Stimulated activated effector memory CD8-positive, alpha-beta T cell treated with anti-CD3 and anti-CD28 coated beads, Interleukin-12 subunit alpha, Interleukin-12 subunit beta, amount 100 ng/mL, for 72 hours (primary cell): ENCODE data around the gene C4orf33.
"Not testable (repeated sequence)": the region's sequence is repeated elsewhere in the genome, so short reads cannot be mapped to it uniquely, and the experiment has no call there.

Experiments used
- ATAC-seq: fragments of 150-1000 bp; cut with Tn5 transposase; 2 replicates; pipeline ENCODE4 v1.10.0; 2021
- DNase-seq, 2 donors: peaks; one replicate each; pipeline ENCODE4 v3.0.0; 2021 to 2022; ENCODE audit warnings: low spot score in 2 of 2
- H3K27ac Mint-ChIP-seq: one replicate; pipeline ENCODE4 v1.8.0; 2022; ENCODE audit warnings: mild to moderate bottlenecking, mixed read lengths
- H3K36me3 Mint-ChIP-seq: one replicate; pipeline ENCODE4 v1.8.0; 2022; ENCODE audit warnings: mild to moderate bottlenecking, mixed read lengths
- H3K4me1 Mint-ChIP-seq: one replicate; pipeline ENCODE4 v1.8.0; 2022; ENCODE audit warnings: mixed read lengths
- H3K4me3 Mint-ChIP-seq: one replicate; pipeline ENCODE4 v1.8.0; 2022; ENCODE audit warnings: mild to moderate bottlenecking, mixed read lengths
- H3K9me3 Mint-ChIP-seq: one replicate; pipeline ENCODE4 v1.8.0; 2022; ENCODE audit warnings: mixed read lengths

The C4orf33 gene

GRCh38 chr4:129095811-129096454 lies at the start of gene C4orf33:
TSS of gene C4orf33 (plus strand) at chr4:129096152. CDS start at chr4:129102611, 6,459 bp downstream.
- DNase-seq (peak; percentile 40 to 77), ATAC-seq (peak; percentile 63)
- Mint-ChIP-seq H3K4me3 (no peak within 1 kb of the TSS), H3K36me3 (no peaks in the 10 kb centered on the region), H3K9me3 (no peaks in the 10 kb centered on the region), H3K4me1 (peaks cover 21% of the 10 kb centered on the region), H3K27ac (peak within 1 kb of the TSS; percentile 75)

GRCh38 chr4:129059028-129059427 lies 36.9 kb upstream of the C4orf33 start:
- H3K36me3 Mint-ChIP-seq, result no peaks in the 10 kb centered on the region
- H3K4me1 Mint-ChIP-seq, result no peaks in the 10 kb centered on the region
- DNase-seq, result no peak
- H3K9me3 Mint-ChIP-seq, result peaks cover 41% of the 10 kb centered on the region
- no peak overlapping the region for H3K4me3 Mint-ChIP-seq
- H3K27ac Mint-ChIP-seq, result no peak overlapping the region
- ATAC-seq, result no peak

- no peak overlapping the region for H3K27ac Mint-ChIP-seq
- H3K36me3 Mint-ChIP-seq, result no peaks in the 10 kb centered on the region
- H3K9me3 Mint-ChIP-seq, result peaks cover 27% of the 10 kb centered on the region
- H3K4me1 Mint-ChIP-seq, result no peaks in the 10 kb centered on the region
- DNase-seq, result no peak
- no peak for ATAC-seq
- no peak overlapping the region for H3K4me3 Mint-ChIP-seq
Measured at GRCh38 chr4:129062580-129062979, 33.4 kb upstream of the C4orf33 start.

GRCh38 chr4:129063640-129064039 lies 32.3 kb upstream of the C4orf33 start:
- no peaks in the 10 kb centered on the region for H3K4me1 Mint-ChIP-seq
- no peaks in the 10 kb centered on the region for H3K36me3 Mint-ChIP-seq
- no peak overlapping the region for H3K4me3 Mint-ChIP-seq
- DNase-seq (no peak), ATAC-seq (no peak)
- H3K27ac Mint-ChIP-seq, result no peak overlapping the region
- H3K9me3 Mint-ChIP-seq, result peaks cover 22% of the 10 kb centered on the region

GRCh38 chr4:129064717-129065116 lies 31.2 kb upstream of the C4orf33 start:
- Mint-ChIP-seq H3K4me3 (no peak overlapping the region), H3K4me1 (no peaks in the 10 kb centered on the region), H3K36me3 (no peaks in the 10 kb centered on the region), H3K27ac (no peak overlapping the region), H3K9me3 (peaks cover 17% of the 10 kb centered on the region)
- ATAC-seq (no peak), DNase-seq (no peak)

GRCh38 chr4:129069537-129069936 lies 26.4 kb upstream of the C4orf33 start:
- H3K4me1 Mint-ChIP-seq, ATAC-seq, H3K27ac Mint-ChIP-seq, DNase-seq, H3K4me3 Mint-ChIP-seq: not testable (repeated sequence)
- H3K9me3 Mint-ChIP-seq, result peaks cover 22% of the 10 kb centered on the region
- H3K36me3 Mint-ChIP-seq, result peaks cover 11% of the 10 kb centered on the region

- H3K9me3 Mint-ChIP-seq, result peaks cover 18% of the 10 kb centered on the region
- ATAC-seq (no peak), DNase-seq (no peak)
- H3K27ac Mint-ChIP-seq, result no peak overlapping the region
- H3K4me3 Mint-ChIP-seq, result no peak overlapping the region
- H3K36me3 Mint-ChIP-seq, result peaks cover 42% of the 10 kb centered on the region
- H3K4me1 Mint-ChIP-seq, result peaks cover 6% of the 10 kb centered on the region
Measured at GRCh38 chr4:129077326-129077725, 18.6 kb upstream of the C4orf33 start.

GRCh38 chr4:129080129-129080528 lies 15.8 kb upstream of the C4orf33 start:
- H3K27ac Mint-ChIP-seq, result no peak overlapping the region
- peaks cover 13% of the 10 kb centered on the region for H3K4me1 Mint-ChIP-seq
- H3K9me3 Mint-ChIP-seq, result peaks cover 11% of the 10 kb centered on the region
- H3K4me3 Mint-ChIP-seq, result no peak overlapping the region
- no peak for DNase-seq
- ATAC-seq, result no peak
- H3K36me3 Mint-ChIP-seq, result peaks cover 32% of the 10 kb centered on the region

- H3K9me3 Mint-ChIP-seq, result peaks cover 7% of the 10 kb centered on the region
- no peak for ATAC-seq
- H3K36me3 Mint-ChIP-seq, result peaks cover 29% of the 10 kb centered on the region
- no peak overlapping the region for H3K4me3 Mint-ChIP-seq
- DNase-seq, result no peak
- no peak overlapping the region for H3K27ac Mint-ChIP-seq
- peaks cover 21% of the 10 kb centered on the region for H3K4me1 Mint-ChIP-seq
Measured at GRCh38 chr4:129082302-129082701, 13.7 kb upstream of the C4orf33 start.

- Mint-ChIP-seq H3K4me3 (no peak overlapping the region), H3K9me3 (peaks cover 2% of the 10 kb centered on the region), H3K36me3 (peaks cover 15% of the 10 kb centered on the region), H3K4me1 (peaks cover 29% of the 10 kb centered on the region), H3K27ac (no peak overlapping the region)
- ATAC-seq, result no peak
- DNase-seq, result no peak
Measured at GRCh38 chr4:129085472-129085871, 10.5 kb upstream of the C4orf33 start.

- Mint-ChIP-seq H3K27ac (no peak overlapping the region), H3K4me3 (no peak overlapping the region), H3K4me1 (peaks cover 29% of the 10 kb centered on the region), H3K36me3 (no peaks in the 10 kb centered on the region), H3K9me3 (no peaks in the 10 kb centered on the region)
- no peak for DNase-seq
- ATAC-seq, result no peak
Measured at GRCh38 chr4:129087516-129087915, 8.4 kb upstream of the C4orf33 start.

GRCh38 chr4:129092631-129093190 lies 3.2 kb upstream of the C4orf33 start:
- H3K4me3 Mint-ChIP-seq, result no peak overlapping the region
- DNase-seq, result no peak
- ATAC-seq, result no peak
- no peaks in the 10 kb centered on the region for H3K9me3 Mint-ChIP-seq
- H3K27ac Mint-ChIP-seq, result no peak overlapping the region
- H3K4me1 Mint-ChIP-seq, result peaks cover 36% of the 10 kb centered on the region
- no peaks in the 10 kb centered on the region for H3K36me3 Mint-ChIP-seq

GRCh38 chr4:129093191-129093920 lies 2.6 kb upstream of the C4orf33 start, which contains the start of gene SCLT1:
TSS of gene SCLT1 (minus strand) at chr4:129093539. CDS start at chr4:129093103, 436 bp downstream.
- no peaks in the 10 kb centered on the region for H3K36me3 Mint-ChIP-seq
- H3K27ac Mint-ChIP-seq, result no peak within 1 kb of the TSS
- H3K4me1 Mint-ChIP-seq, result peaks cover 36% of the 10 kb centered on the region
- DNase-seq (peak; percentile 92 to 97), ATAC-seq (peak; percentile 97)
- H3K4me3 Mint-ChIP-seq, result no peak within 1 kb of the TSS
- H3K9me3 Mint-ChIP-seq, result no peaks in the 10 kb centered on the region

GRCh38 chr4:129094347-129094746 lies 1.6 kb upstream of the C4orf33 start:
- Mint-ChIP-seq H3K4me3 (no peak overlapping the region), H3K4me1 (peaks cover 26% of the 10 kb centered on the region), H3K36me3 (no peaks in the 10 kb centered on the region), H3K27ac (no peak overlapping the region), H3K9me3 (no peaks in the 10 kb centered on the region)
- DNase-seq, result no peak
- no peak for ATAC-seq

- H3K4me1 Mint-ChIP-seq, result peaks cover 18% of the 10 kb centered on the region
- H3K9me3 Mint-ChIP-seq, result no peaks in the 10 kb centered on the region
- H3K27ac Mint-ChIP-seq, result no peak overlapping the region
- H3K4me3 Mint-ChIP-seq, result no peak overlapping the region
- DNase-seq (no peak), ATAC-seq (no peak)
- H3K36me3 Mint-ChIP-seq, result peaks cover 8% of the 10 kb centered on the region
Measured at GRCh38 chr4:129098531-129099001, 2.6 kb downstream of the C4orf33 start.
